ENCODE data around the gene SVBP. TPM values are rescaled to one million over a fixed set of nuclear protein-coding genes. Genes with fewer than 3 reads are reported as not detected.

Gene SVBP
- total RNA-seq, 2 donors from 2014 or later: 14.0 to 22.9 TPM

DNA sequence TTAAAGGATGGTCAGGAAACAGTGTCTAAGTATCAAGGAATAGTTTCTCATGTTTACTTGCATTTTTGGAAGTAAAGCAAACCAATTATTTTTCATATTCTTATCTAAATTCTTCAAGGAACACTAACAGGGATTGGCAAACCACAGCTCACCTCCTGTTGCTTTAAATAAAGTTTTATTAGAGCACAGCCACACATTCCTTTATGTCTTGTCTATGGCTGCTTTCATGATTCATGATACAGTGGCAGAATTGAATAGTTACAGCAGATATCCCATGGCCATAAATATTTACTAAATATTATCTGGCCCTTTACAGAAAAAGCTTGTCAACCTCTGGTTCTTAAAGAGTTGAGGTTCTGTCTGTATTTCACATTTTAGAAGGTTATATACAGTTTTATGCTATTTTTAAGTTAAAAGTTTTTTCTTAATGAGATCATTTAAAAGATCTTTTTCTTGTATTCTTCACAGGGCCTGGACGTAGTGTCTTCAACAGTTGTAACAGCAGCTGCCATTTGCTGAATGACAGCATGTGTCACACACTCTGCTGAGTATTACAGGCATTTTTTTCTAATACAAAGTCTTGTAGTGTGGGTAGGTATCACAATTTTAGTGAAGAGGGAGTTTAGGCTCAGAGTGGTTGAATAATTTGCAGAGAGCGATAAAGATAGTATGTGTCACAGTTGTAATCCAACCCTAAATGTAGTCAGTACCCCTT, 31.8 kb upstream of the SVBP start:
- no peak overlapping the region for H3K4me3 ChIP-seq
- H3K27ac ChIP-seq: no peak overlapping the region
- DNase-seq: no peak
- H3K9ac ChIP-seq (ENCODE audit: low read depth in 2 of 2, low read length in 2 of 2): no peak overlapping the region
- TF ChIP-seq, protein P1, sequence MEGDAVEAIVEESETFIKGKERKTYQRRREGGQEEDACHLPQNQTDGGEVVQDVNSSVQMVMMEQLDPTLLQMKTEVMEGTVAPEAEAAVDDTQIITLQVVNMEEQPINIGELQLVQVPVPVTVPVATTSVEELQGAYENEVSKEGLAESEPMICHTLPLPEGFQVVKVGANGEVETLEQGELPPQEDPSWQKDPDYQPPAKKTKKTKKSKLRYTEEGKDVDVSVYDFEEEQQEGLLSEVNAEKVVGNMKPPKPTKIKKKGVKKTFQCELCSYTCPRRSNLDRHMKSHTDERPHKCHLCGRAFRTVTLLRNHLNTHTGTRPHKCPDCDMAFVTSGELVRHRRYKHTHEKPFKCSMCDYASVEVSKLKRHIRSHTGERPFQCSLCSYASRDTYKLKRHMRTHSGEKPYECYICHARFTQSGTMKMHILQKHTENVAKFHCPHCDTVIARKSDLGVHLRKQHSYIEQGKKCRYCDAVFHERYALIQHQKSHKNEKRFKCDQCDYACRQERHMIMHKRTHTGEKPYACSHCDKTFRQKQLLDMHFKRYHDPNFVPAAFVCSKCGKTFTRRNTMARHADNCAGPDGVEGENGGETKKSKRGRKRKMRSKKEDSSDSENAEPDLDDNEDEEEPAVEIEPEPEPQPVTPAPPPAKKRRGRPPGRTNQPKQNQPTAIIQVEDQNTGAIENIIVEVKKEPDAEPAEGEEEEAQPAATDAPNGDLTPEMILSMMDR (IDR thresholded peaks at IDR 0.05): no peak
- intact Hi-C loops (cut with DNase I): no loop called here
- no peaks in the 10 kb centered on the region for H3K27me3 ChIP-seq
- no peaks in the 10 kb centered on the region for H3K9me3 ChIP-seq
- H3K36me3 ChIP-seq: no peaks in the 10 kb centered on the region
- H3K4me1 ChIP-seq: peaks cover 4% of the 10 kb centered on the region

- Histone ChIP-seq H3K4me1 (peaks cover 4% of the 10 kb centered on the region), H3K4me3 (no peak overlapping the region), H3K36me3 (no peaks in the 10 kb centered on the region), H3K27ac (no peak overlapping the region), H3K27me3 (no peaks in the 10 kb centered on the region), H3K9me3 (no peaks in the 10 kb centered on the region), H3K9ac (ENCODE audit: low read depth in 2 of 2, low read length in 2 of 2) (no peak overlapping the region)
- TF ChIP-seq, protein P1 (IDR thresholded peaks at IDR 0.05): no peak
- intact Hi-C loops (cut with DNase I): no loop called here
- no peak for DNase-seq
These were observed 30.7 kb upstream of the SVBP start for GRCh38 chr1:42847721-42848460.

GRCh38 chr1:42847111-42847595, 30.0 kb upstream of the SVBP start:
- Histone ChIP-seq H3K27ac (no peak overlapping the region), H3K36me3 (no peaks in the 10 kb centered on the region), H3K9me3 (no peaks in the 10 kb centered on the region), H3K4me1 (peaks cover 4% of the 10 kb centered on the region), H3K27me3 (no peaks in the 10 kb centered on the region), H3K9ac (ENCODE audit: low read depth in 2 of 2, low read length in 2 of 2) (peak overlapping the region; percentile 80 to 90), H3K4me3 (peak overlapping the region; percentile 99)
- no peak for DNase-seq
- TF ChIP-seq, protein P1 (IDR thresholded peaks at IDR 0.05): no peak
- intact Hi-C loops (cut with DNase I): no loop called here

DNA sequence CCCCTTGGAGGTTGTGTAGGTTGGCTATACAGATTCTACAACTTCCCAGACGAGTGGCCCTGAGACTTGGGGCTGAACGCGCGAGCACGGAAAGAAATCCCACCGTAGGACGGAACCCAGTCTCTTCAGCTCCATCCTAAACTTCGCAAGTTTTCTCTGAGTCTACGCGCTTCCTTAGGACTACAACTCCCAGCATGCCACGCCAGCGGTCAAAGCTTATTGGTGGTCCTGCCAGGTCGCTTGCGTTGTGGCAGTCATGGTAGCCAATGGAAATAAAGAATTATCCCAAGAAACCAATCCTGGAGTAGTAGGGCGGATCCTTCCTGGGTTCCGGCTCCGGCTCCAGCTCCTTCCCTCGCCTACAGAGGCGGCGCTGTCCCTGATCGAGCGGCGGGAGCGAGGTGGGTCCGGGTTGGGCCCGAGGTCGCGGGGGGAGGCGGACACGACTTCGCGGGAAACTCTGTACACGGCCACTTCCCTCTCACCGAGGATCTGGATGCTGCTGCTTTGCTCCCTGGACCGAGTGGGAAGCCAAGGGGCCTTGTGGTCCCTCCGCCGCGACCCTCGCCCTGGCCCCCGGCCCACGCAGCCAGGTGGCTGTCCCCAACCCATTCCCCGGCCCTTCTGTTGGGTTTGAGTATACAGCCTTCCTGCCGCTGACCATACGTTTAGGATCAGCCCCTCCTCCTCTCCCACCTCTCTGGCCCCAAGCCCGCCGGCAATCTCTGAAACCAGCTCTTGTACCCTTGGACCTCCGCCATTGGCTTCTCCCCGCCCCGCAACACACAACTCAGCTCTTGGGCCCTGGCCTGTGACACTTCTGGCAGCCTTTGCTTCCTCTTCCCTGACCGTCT, 29.3 kb upstream of the SVBP start, which contains the start of gene ZNF691:
Gene ZNF691, plus strand, starts transcription at position 357 of the 854 bp plus-strand sequence. CDS start 3,046 bp downstream, outside the sequence.
- Histone ChIP-seq H3K36me3 (no peaks in the 10 kb centered on the region), H3K9ac (ENCODE audit: low read depth in 2 of 2, low read length in 2 of 2) (peak within 1 kb of the TSS; percentile 80 to 90), H3K27ac (peak within 1 kb of the TSS; percentile 66), H3K27me3 (no peaks in the 10 kb centered on the region), H3K4me1 (peaks cover 4% of the 10 kb centered on the region), H3K9me3 (no peaks in the 10 kb centered on the region), H3K4me3 (peak within 1 kb of the TSS; percentile 99)
- intact Hi-C loops (cut with DNase I): no loop called here
- TF ChIP-seq, protein P1 (IDR thresholded peaks at IDR 0.05): no peak
- peak; percentile 93 for DNase-seq

DNA sequence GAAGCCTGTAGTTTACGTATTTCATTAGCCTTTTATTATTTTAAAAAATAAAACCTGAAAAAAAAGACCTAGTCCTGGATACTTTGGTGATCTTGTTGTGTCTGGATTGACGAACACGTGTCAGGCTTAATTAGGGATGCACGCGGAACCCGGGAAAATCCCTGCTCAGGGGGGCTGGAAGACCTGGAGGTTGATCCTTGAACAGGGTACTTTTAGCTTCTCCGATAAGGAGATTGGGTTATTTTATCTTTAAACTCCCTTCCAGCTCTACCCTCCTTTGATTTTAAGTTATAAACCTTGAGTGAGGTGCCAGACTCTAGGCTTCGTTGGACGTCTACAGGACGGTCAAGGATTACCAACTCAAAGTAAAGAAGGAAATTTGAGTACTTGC, 28.7 kb upstream of the SVBP start:
- intact Hi-C loops (cut with DNase I): no loop called here
- H3K27ac ChIP-seq: no peak overlapping the region
- peaks cover 4% of the 10 kb centered on the region for H3K4me1 ChIP-seq
- peak overlapping the region in 1 of 2 donors; percentile 80 for H3K9ac ChIP-seq (ENCODE audit: low read depth in 2 of 2, low read length in 2 of 2)
- H3K4me3 ChIP-seq: peak overlapping the region; percentile 99
- no peak for DNase-seq
- no peaks in the 10 kb centered on the region for H3K27me3 ChIP-seq
- TF ChIP-seq, protein P1 (IDR thresholded peaks at IDR 0.05): no peak
- H3K9me3 ChIP-seq: no peaks in the 10 kb centered on the region
- no peaks in the 10 kb centered on the region for H3K36me3 ChIP-seq

Data from colonic mucosa (tissue), 4 donors.